HL-60 (cell line): ENCODE data around the gene NDC1.

Experiments
- DNase-seq, 2 experiments: peaks; one replicate each; pipeline ENCODE4 v3.0.0-alpha.2; 2010 to 2020; ENCODE audit warnings: low read depth in 1 of 2, low spot score in 1 of 2
- H3K27ac ChIP-seq: fragments of 250-450 bp; sonication (Bioruptor Pico); replicated peaks from 2 replicates; pipeline ENCODE4 v1.5.1; 2020; ENCODE audit warnings: mild to moderate bottlenecking, moderate library complexity
- H3K27me3 ChIP-seq: fragments of 250-450 bp; sonication (Bioruptor Pico); 2 replicates; pipeline ENCODE4 v1.5.1; 2021; ENCODE audit warnings: mild to moderate bottlenecking, moderate library complexity; ENCODE audit not compliant: insufficient read depth, poor library complexity, severe bottlenecking
- H3K4me3 ChIP-seq: replicated peaks from 2 replicates; pipeline ENCODE4 v1.5.1; 2011; ENCODE audit warnings: mild to moderate bottlenecking, control low read depth, low read length; ENCODE audit not compliant: insufficient read depth
- CTCF ChIP-seq: IDR thresholded peaks from one replicate; pipeline ENCODE4 v1.5.1; 2011; ENCODE audit warnings: low read length, control low read depth, inconsistent platforms; ENCODE audit not compliant: insufficient read depth
- GABPA ChIP-seq: IDR thresholded peaks from 2 replicates; pipeline ENCODE4 v1.6.1; 2012; ENCODE audit warnings: low read depth
- POLR2AphosphoS5 ChIP-seq: IDR thresholded peaks from 2 replicates; pipeline ENCODE4 v1.6.1; 2012; ENCODE audit warnings: low read depth
- REST ChIP-seq: IDR thresholded peaks from 2 replicates; pipeline ENCODE4 v1.6.1; 2012; ENCODE audit warnings: low read depth; ENCODE audit not compliant: insufficient replicate concordance
- SPI1 ChIP-seq: IDR thresholded peaks from 2 replicates; pipeline ENCODE4 v1.6.1; 2012; ENCODE audit warnings: low read depth, mild to moderate bottlenecking, borderline replicate concordance

NDC1 gene

GRCh38 chr1:53722025-53722424, 116.1 kb downstream of the NDC1 start:
- peaks cover 2% of the 10 kb centered on the region for H3K27me3 ChIP-seq
- no peak overlapping the region for H3K27ac ChIP-seq
- DNase-seq: no peak
- H3K4me3 ChIP-seq: no peak overlapping the region
- TF ChIP-seq CTCF (no peak), GABPA (no peak), POLR2AphosphoS5 (no peak), SPI1 (no peak), REST (no peak)

- TF ChIP-seq POLR2AphosphoS5 (no peak), CTCF (no peak), SPI1 (no peak), REST (no peak), GABPA (no peak)
- no peak for DNase-seq
- H3K27me3 ChIP-seq: peaks cover 2% of the 10 kb centered on the region
- no peak overlapping the region for H3K27ac ChIP-seq
- no peak overlapping the region for H3K4me3 ChIP-seq
Observed at GRCh38 chr1:53721088-53721487, 117.0 kb downstream of the NDC1 start.

- TF ChIP-seq GABPA (no peak), CTCF (no peak), REST (no peak), SPI1 (no peak), POLR2AphosphoS5 (no peak)
- no peak overlapping the region for H3K27ac ChIP-seq
- DNase-seq: no peak
- H3K4me3 ChIP-seq: no peak overlapping the region
- peaks cover under 1% of the 10 kb centered on the region for H3K27me3 ChIP-seq
Observed at GRCh38 chr1:53719469-53719868, 118.6 kb downstream of the NDC1 start.
